Activated CD4-positive, alpha-beta T cell treated with anti-CD3 and anti-CD28 coated beads, Interleukin-2, amount 10 ng/mL, durations not matched to agents 24 days and 14 days (primary cell): ENCODE measurements around the gene OIT3. TPM values are rescaled to one million over a fixed set of nuclear protein-coding genes. Genes with fewer than 3 reads are reported as not detected.

Experiments used
- DNase-seq: peaks from one replicate; pipeline ENCODE4 v3.0.0; 2022
- H3K27ac Mint-ChIP-seq: one replicate; pipeline ENCODE4 v1.8.0; 2022; ENCODE audit warnings: mild to moderate bottlenecking, mixed read lengths
- H3K27me3 Mint-ChIP-seq: one replicate; pipeline ENCODE4 v1.8.0; 2022; ENCODE audit warnings: mixed read lengths
- H3K36me3 Mint-ChIP-seq: one replicate; pipeline ENCODE4 v1.8.0; 2022; ENCODE audit warnings: low read depth, mild to moderate bottlenecking, mixed read lengths
- H3K4me1 Mint-ChIP-seq: one replicate; pipeline ENCODE4 v1.8.0; 2021; ENCODE audit warnings: mixed read lengths
- H3K4me3 Mint-ChIP-seq: one replicate; pipeline ENCODE4 v1.8.0; 2022; ENCODE audit warnings: mild to moderate bottlenecking, moderate library complexity, mixed read lengths
- H3K9me3 Mint-ChIP-seq: one replicate; pipeline ENCODE4 v1.8.0; 2021; ENCODE audit warnings: mixed read lengths
- intact Hi-C: fragments of 100-400 bp; cut with micrococcal nuclease; formaldehyde crosslinking; loops from one replicate; pipeline ENCODE4 v1.15.1; 2023
- total RNA-seq: library from RNA; stranded (reverse); gene quantifications from 2 replicates; pipeline ENCODE4 v1.2.3, GENCODE V29; 2022

The OIT3 gene
- not detected in 2 replicates for total RNA-seq

GRCh38 chr10:72893136-72893798 is at the start of gene OIT3:
OIT3 (plus strand) TSS chr10:72893739; CDS start chr10:72893799, 60 bp downstream.
- no peak within 1 kb of the TSS for H3K4me3 Mint-ChIP-seq
- H3K9me3 Mint-ChIP-seq, result no peaks in the 10 kb centered on the region
- DNase-seq, result no peak
- peaks cover 3% of the 10 kb centered on the region for H3K36me3 Mint-ChIP-seq
- intact Hi-C loops, result no loop called here
- H3K27ac Mint-ChIP-seq, result no peak within 1 kb of the TSS
- H3K4me1 Mint-ChIP-seq, result no peaks in the 10 kb centered on the region
- peaks cover 11% of the 10 kb centered on the region for H3K27me3 Mint-ChIP-seq

DNA sequence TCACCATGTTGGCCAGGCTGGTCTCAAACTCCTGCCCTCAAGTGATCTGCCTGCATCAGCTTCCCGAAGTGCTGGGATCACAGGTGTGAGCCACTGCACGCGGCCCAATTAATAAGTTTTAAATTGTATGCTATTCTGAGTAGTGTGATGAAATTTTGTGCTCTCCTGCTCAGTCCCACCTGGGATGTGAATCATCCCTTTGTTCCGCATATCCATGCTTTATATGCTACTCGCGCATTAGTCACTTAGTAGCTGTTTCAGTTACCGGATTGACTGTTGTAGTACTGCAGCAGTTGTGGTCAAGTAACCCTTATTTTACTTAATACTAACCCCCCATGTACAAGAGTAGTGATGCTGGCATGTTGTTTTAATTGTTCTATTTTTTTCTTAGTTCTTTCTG is 47.3 kb upstream of the OIT3 start:
- no peak overlapping the region for H3K4me3 Mint-ChIP-seq
- H3K36me3 Mint-ChIP-seq, result no peaks in the 10 kb centered on the region
- DNase-seq, result no peak
- H3K27ac Mint-ChIP-seq, result no peak overlapping the region
- intact Hi-C loops, result no loop called here
- H3K27me3 Mint-ChIP-seq, result no peaks in the 10 kb centered on the region
- peaks cover 3% of the 10 kb centered on the region for H3K9me3 Mint-ChIP-seq
- H3K4me1 Mint-ChIP-seq, result no peaks in the 10 kb centered on the region

DNA sequence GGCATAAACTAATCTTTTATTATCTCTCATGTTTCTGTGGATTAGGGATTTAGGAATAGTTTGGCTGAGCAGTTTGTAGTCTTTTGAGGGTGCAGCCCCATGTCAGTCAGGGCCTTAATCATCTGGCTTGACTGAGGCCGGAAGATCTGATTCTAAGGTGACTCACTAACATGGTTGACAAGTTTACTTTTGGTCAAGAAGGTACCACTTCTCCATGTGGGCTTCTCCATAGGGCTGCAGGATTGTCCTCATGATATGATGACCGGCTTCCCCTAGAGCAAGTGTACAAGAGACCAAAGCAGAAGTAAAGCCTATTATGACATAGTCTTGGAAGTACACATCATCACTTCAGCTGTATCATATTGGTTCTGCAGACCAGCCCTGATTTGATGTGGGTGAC is 45.9 kb upstream of the OIT3 start:
- Mint-ChIP-seq H3K4me3 (no peak overlapping the region), H3K4me1 (no peaks in the 10 kb centered on the region), H3K27me3 (no peaks in the 10 kb centered on the region), H3K27ac (no peak overlapping the region), H3K36me3 (no peaks in the 10 kb centered on the region), H3K9me3 (peaks cover 4% of the 10 kb centered on the region)
- intact Hi-C loops, result no loop called here
- no peak for DNase-seq

- Mint-ChIP-seq H3K4me3 (no peak overlapping the region), H3K27me3 (no peaks in the 10 kb centered on the region), H3K9me3 (peaks cover 4% of the 10 kb centered on the region), H3K36me3 (no peaks in the 10 kb centered on the region), H3K4me1 (no peaks in the 10 kb centered on the region), H3K27ac (no peak overlapping the region)
- intact Hi-C loops, result no loop called here
- no peak for DNase-seq
These were observed 42.7 kb upstream of the OIT3 start for GRCh38 chr10:72850861-72851260.

DNA sequence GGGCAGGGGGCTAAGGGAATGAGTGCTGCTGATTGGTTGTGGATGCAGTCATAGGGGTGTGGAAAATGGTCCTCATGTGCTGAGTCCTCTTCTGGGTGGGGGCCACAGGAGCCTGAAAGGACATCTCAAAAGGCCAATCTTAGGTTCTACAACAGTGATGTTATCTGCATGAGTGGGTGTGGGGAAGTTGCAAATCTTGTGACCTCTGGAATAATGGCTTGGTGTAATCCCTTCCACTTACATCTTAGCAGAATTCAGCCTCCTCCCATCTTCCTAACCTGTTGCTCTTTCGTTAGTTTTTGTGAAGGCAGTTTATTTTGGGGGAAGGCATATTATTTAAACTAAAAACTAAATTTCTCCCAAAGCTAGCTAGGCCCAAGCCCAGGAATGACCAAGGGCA is 42.0 kb upstream of the OIT3 start:
- intact Hi-C loops, result no loop called here
- no peaks in the 10 kb centered on the region for H3K27me3 Mint-ChIP-seq

GRCh38 chr10:72852508-72852907 is 41.0 kb upstream of the OIT3 start:
- Mint-ChIP-seq H3K36me3 (no peaks in the 10 kb centered on the region), H3K27me3 (no peaks in the 10 kb centered on the region), H3K9me3 (peaks cover 4% of the 10 kb centered on the region), H3K4me1 (no peaks in the 10 kb centered on the region), H3K4me3 (no peak overlapping the region), H3K27ac (no peak overlapping the region)
- no peak for DNase-seq
- intact Hi-C loops, result no loop called here

More for the DNA sequence above, 42.0 kb upstream of the OIT3 start:
- Mint-ChIP-seq H3K27ac (no peak overlapping the region), H3K9me3 (peaks cover 4% of the 10 kb centered on the region), H3K36me3 (no peaks in the 10 kb centered on the region), H3K4me1 (no peaks in the 10 kb centered on the region), H3K4me3 (no peak overlapping the region)
- no peak for DNase-seq

DNA sequence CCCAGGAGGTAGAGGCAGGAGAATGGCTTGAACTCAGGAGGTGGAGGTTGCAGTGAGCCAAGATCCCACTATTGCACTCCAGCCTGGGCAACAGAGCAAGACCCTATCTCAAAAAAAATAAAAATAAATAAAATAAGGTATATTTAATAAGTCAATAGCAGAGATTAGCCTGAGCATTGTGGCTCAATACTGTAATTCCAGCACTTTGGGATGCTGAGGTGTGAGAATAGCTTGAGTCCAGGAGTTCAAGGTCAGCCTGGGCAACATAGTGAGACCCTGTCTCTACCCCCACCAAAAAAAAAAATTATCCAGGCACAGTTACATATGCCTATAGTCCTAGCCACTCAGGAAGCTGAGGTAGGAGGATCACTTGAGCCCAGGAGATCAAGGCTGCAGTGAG is 38.4 kb upstream of the OIT3 start:
- no peak for DNase-seq
- H3K9me3 Mint-ChIP-seq, result peaks cover 4% of the 10 kb centered on the region
- no peaks in the 10 kb centered on the region for H3K36me3 Mint-ChIP-seq
- intact Hi-C loops, result no loop called here
- no peaks in the 10 kb centered on the region for H3K27me3 Mint-ChIP-seq
- H3K27ac Mint-ChIP-seq, result no peak overlapping the region
- H3K4me1 Mint-ChIP-seq, result no peaks in the 10 kb centered on the region
- H3K4me3 Mint-ChIP-seq, result no peak overlapping the region

DNA sequence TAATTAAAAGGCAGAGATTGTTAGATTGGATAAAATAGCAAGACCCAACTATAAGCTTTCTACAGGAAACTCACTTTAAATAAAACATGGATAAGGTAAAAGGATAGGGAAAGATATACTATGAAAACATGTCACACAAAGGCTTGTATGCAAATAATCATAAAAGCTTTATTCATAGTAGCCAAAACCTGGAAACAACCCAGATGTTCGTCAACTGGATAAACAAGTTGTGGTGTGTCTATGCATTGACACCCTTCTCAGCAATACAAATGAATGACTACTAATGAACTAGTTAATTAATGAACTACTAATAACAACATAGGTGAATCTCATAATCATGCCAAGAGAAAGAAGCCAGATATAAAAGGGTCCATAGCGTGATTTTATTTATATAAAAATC is 37.7 kb upstream of the OIT3 start:
- Mint-ChIP-seq H3K27me3 (no peaks in the 10 kb centered on the region), H3K4me3 (no peak overlapping the region), H3K4me1 (no peaks in the 10 kb centered on the region), H3K27ac (no peak overlapping the region), H3K9me3 (peaks cover 4% of the 10 kb centered on the region), H3K36me3 (peaks cover 1% of the 10 kb centered on the region)
- intact Hi-C loops, result no loop called here
- no peak for DNase-seq

DNA sequence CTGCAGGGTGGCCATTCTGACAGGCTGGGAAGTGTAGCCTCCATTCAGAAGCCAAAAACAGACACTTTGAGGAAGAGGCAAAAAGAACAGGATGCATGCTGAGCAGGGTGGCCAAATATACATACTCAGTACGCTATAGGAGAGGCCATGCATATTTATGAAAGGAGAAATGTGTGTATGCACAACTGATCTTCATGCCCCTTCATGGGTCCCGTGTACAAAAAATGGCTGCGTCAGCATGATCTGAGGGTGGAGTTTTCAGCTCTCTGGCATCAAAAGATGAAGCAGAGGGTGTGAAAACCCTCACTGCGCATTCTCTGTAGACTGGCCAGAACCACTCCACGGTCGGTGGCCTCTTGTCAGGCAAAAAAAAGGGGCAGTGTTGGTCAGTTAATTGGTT is 35.5 kb upstream of the OIT3 start:
- intact Hi-C loops, result no loop called here
- Mint-ChIP-seq H3K27me3 (no peaks in the 10 kb centered on the region), H3K4me1 (no peaks in the 10 kb centered on the region), H3K4me3 (no peak overlapping the region), H3K9me3 (no peaks in the 10 kb centered on the region), H3K36me3 (peaks cover 4% of the 10 kb centered on the region), H3K27ac (no peak overlapping the region)
- no peak for DNase-seq

DNA sequence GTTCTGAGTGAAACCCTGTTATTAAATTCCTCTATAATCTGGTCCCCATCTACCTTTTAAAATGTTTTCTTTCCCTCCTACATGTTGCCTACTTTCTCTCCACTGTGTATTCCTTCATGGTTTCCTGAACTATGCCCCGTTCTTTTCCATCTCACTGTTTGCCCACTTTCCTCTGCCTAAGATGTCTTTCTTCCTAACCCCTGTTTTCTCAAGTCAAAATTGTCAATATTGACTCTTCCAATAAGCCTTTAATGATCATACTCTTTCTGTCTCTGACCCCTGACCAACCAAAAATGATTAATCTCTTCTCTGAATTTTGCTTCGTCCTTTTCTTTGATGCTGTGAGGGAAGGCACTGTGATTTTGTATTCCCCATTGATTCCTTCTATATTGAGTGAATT is 30.6 kb upstream of the OIT3 start:
- Mint-ChIP-seq H3K27ac (no peak overlapping the region), H3K36me3 (peaks cover 5% of the 10 kb centered on the region), H3K9me3 (no peaks in the 10 kb centered on the region), H3K4me1 (no peaks in the 10 kb centered on the region), H3K27me3 (no peaks in the 10 kb centered on the region), H3K4me3 (no peak overlapping the region)
- intact Hi-C loops, result no loop called here
- DNase-seq, result no peak

GRCh38 chr10:72875250-72876055 is 18.1 kb upstream of the OIT3 start:
- peak; percentile 64 for DNase-seq
- H3K27me3 Mint-ChIP-seq, result no peaks in the 10 kb centered on the region
- H3K4me3 Mint-ChIP-seq, result no peak overlapping the region
- intact Hi-C loops, result loop anchor here (1.0 kb wide), 1 partner anchor 511 kb away; no protein-coding TSS in a partner anchor
- H3K4me1 Mint-ChIP-seq, result no peaks in the 10 kb centered on the region
- peaks cover 5% of the 10 kb centered on the region for H3K9me3 Mint-ChIP-seq
- no peak overlapping the region for H3K27ac Mint-ChIP-seq
- H3K36me3 Mint-ChIP-seq, result peaks cover 9% of the 10 kb centered on the region

DNA sequence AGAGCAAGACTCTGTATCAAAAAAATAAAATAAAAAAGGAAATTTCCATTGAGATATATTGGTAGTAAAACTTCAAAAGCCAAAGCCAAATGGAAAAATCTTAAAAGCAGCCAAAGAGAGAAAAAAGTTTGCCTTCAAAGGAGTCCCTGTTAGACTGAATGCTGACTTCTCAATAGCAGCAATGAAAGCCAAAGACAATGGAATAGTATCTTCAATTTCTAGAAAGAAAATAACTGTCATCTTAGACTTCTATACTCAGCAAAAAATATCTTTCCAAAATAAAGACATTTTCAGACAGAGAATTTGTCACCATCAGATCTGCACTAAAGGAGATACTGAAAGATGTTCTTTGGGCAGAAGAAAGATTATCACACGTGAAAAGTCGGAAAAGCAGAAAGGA is 14.3 kb upstream of the OIT3 start:
- intact Hi-C loops, result no loop called here
- Mint-ChIP-seq H3K27me3 (no peaks in the 10 kb centered on the region), H3K36me3 (peaks cover 9% of the 10 kb centered on the region), H3K4me3 (no peak overlapping the region), H3K27ac (no peak overlapping the region), H3K4me1 (no peaks in the 10 kb centered on the region), H3K9me3 (peaks cover 7% of the 10 kb centered on the region)
- no peak for DNase-seq

GRCh38 chr10:72881291-72881690 is 12.2 kb upstream of the OIT3 start:
- H3K36me3 Mint-ChIP-seq, result peaks cover 9% of the 10 kb centered on the region
- intact Hi-C loops, result no loop called here
- DNase-seq, result no peak
- no peaks in the 10 kb centered on the region for H3K27me3 Mint-ChIP-seq
- no peak overlapping the region for H3K27ac Mint-ChIP-seq
- peaks cover 7% of the 10 kb centered on the region for H3K9me3 Mint-ChIP-seq
- no peaks in the 10 kb centered on the region for H3K4me1 Mint-ChIP-seq
- H3K4me3 Mint-ChIP-seq, result no peak overlapping the region

DNA sequence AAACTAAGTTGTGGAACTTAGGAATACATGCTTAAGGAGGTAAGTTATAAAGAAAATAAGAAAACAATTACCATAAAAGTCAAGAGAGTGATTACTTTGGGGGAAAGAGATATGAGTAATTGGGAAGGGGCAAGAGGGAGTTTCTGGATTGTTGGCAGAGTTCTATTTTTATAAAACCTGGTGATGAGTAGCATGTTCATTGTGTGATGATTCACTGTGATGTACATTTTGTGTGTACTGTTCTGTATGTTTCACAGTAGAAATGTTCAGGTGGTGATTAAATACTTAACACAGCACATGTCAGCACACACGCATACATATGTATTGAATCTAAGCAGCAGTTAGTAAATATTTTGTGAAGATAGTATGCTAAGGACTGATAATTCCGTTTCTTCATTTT is 9.7 kb upstream of the OIT3 start:
- intact Hi-C loops, result no loop called here
- Mint-ChIP-seq H3K9me3 (peaks cover 3% of the 10 kb centered on the region), H3K27ac (no peak overlapping the region), H3K4me1 (peaks cover 5% of the 10 kb centered on the region), H3K36me3 (peaks cover 14% of the 10 kb centered on the region), H3K27me3 (no peaks in the 10 kb centered on the region), H3K4me3 (no peak overlapping the region)
- DNase-seq, result no peak
